Glutamatergic neuron (in vitro differentiated cells): ENCODE results near the gene MAN2B2. TPM values are rescaled to one million over a fixed set of nuclear protein-coding genes. Genes with fewer than 3 reads are reported as not detected.
"Not testable (repeated sequence)": the region's sequence is repeated elsewhere in the genome, so short reads cannot be mapped to it uniquely, and the experiment has no call there.

Experiments used
- DNase-seq: peaks from one replicate; pipeline ENCODE4 v3.0.0; 2022
- H3K27ac Mint-ChIP-seq: one replicate; pipeline ENCODE4 v1.8.0; 2020; ENCODE audit warnings: mild to moderate bottlenecking, mixed read lengths, inconsistent platforms; ENCODE audit not compliant: unreplicated experiment
- H3K27me3 Mint-ChIP-seq: one replicate; pipeline ENCODE4 v1.8.0; 2020; ENCODE audit warnings: mild to moderate bottlenecking, moderate library complexity, mixed read lengths, inconsistent platforms; ENCODE audit not compliant: unreplicated experiment
- H3K36me3 Mint-ChIP-seq: one replicate; pipeline ENCODE4 v1.8.0; 2020; ENCODE audit warnings: mild to moderate bottlenecking, mixed read lengths, inconsistent platforms; ENCODE audit not compliant: unreplicated experiment
- H3K4me1 Mint-ChIP-seq: one replicate; pipeline ENCODE4 v1.8.0; 2020; ENCODE audit warnings: mild to moderate bottlenecking, low read depth, mixed read lengths, inconsistent platforms; ENCODE audit not compliant: unreplicated experiment
- H3K4me3 Mint-ChIP-seq: one replicate; pipeline ENCODE4 v1.8.0; 2020; ENCODE audit warnings: mild to moderate bottlenecking, mixed read lengths, inconsistent platforms; ENCODE audit not compliant: unreplicated experiment
- H3K9me3 Mint-ChIP-seq: one replicate; pipeline ENCODE4 v1.8.0; 2020; ENCODE audit warnings: mild to moderate bottlenecking, moderate library complexity, mixed read lengths, inconsistent platforms; ENCODE audit not compliant: unreplicated experiment
- total RNA-seq: library from RNA; stranded (reverse); fragmentation: NEBNext Ultra II Directional; extraction: Animal tissue kit (Norgen Biotek cat#: 25700); gene quantifications from one replicate; pipeline ENCODE4 v1.2.1, GENCODE V29; 2021; ENCODE audit not compliant: unreplicated experiment
- TF ChIP-seq, protein P1 (sequence below): fragments of 200-600 bp; sonication (generic); IDR thresholded peaks from one replicate; pipeline ENCODE4 v1.5.0; 2021; ENCODE audit not compliant: partially characterized antibody, unreplicated experiment

MAN2B2 gene
- total RNA-seq, 1 donor from 2014 or later, result 15.5 TPM

DNA sequence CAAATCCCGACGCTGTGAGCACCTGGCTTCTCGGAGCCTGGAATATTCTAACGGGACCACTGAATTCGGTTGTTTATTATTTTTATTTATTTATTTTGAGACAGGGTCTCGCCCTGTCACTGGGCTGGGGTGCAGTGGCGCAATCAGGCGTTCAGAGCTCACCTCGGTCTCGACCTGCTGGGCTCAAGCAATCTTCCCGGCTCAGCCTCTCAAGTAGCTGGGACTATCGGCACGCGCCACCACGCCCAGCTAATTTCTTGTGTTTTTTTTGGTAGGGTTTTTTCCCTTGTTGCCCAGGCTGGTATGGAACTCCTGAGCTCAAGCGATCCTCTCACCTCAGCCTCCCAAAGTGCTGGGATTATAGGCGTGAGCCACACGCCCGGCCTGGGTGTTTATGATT lies 97.1 kb downstream of the MAN2B2 start:
- TF ChIP-seq, protein P1, sequence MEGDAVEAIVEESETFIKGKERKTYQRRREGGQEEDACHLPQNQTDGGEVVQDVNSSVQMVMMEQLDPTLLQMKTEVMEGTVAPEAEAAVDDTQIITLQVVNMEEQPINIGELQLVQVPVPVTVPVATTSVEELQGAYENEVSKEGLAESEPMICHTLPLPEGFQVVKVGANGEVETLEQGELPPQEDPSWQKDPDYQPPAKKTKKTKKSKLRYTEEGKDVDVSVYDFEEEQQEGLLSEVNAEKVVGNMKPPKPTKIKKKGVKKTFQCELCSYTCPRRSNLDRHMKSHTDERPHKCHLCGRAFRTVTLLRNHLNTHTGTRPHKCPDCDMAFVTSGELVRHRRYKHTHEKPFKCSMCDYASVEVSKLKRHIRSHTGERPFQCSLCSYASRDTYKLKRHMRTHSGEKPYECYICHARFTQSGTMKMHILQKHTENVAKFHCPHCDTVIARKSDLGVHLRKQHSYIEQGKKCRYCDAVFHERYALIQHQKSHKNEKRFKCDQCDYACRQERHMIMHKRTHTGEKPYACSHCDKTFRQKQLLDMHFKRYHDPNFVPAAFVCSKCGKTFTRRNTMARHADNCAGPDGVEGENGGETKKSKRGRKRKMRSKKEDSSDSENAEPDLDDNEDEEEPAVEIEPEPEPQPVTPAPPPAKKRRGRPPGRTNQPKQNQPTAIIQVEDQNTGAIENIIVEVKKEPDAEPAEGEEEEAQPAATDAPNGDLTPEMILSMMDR, result no peak
- H3K4me3 Mint-ChIP-seq, result no peak overlapping the region
- H3K4me1 Mint-ChIP-seq, result peaks cover 14% of the 10 kb centered on the region
- DNase-seq, result no peak
- peaks cover 9% of the 10 kb centered on the region for H3K9me3 Mint-ChIP-seq
- H3K27ac Mint-ChIP-seq, result no peak overlapping the region
- peaks cover 10% of the 10 kb centered on the region for H3K27me3 Mint-ChIP-seq
- H3K36me3 Mint-ChIP-seq, result no peaks in the 10 kb centered on the region

- not testable (repeated sequence) for DNase-seq, H3K9me3 Mint-ChIP-seq, H3K36me3 Mint-ChIP-seq, H3K4me3 Mint-ChIP-seq
- peaks cover 18% of the 10 kb centered on the region for H3K4me1 Mint-ChIP-seq
- peaks cover 14% of the 10 kb centered on the region for H3K27me3 Mint-ChIP-seq
- peak overlapping the region; percentile 97 for H3K27ac Mint-ChIP-seq
Observed at GRCh38 chr4:6672541-6673190, 97.7 kb downstream of the MAN2B2 start.

Other genes starting within 250 kb of the MAN2B2 start
- 9.4 TPM for gene PPP2R2C, start 102.6 kb upstream of the MAN2B2 start, total RNA-seq
- 226 TPM for gene MRFAP1, start 65.5 kb downstream of the MAN2B2 start, total RNA-seq
- gene S100P, start 118.7 kb downstream of the MAN2B2 start, total RNA-seq, result not detected
- gene MRFAP1L1, start 134.7 kb downstream of the MAN2B2 start, total RNA-seq, result 66.1 TPM
- gene BLOC1S4, start 141.0 kb downstream of the MAN2B2 start, total RNA-seq, result 22.5 TPM
- gene KIAA0232, start 207.5 kb downstream of the MAN2B2 start, total RNA-seq, result 64.4 TPM